Neural progenitor cell (in vitro differentiated cells): ENCODE data around the gene TAF4B.
"Not testable (repeated sequence)": the region's sequence is repeated elsewhere in the genome, so short reads cannot be mapped to it uniquely, and the experiment has no call there.

Source experiments
- EZH2phosphoT487 ChIP-seq: fragments of 200-600 bp; sonication (generic); IDR thresholded peaks from 2 replicates; pipeline ENCODE4 v1.6.1; 2017; ENCODE audit warnings: antibody characterized with exemption
- TF ChIP-seq, protein P1 (sequence below): fragments of 200-600 bp; sonication (generic); IDR thresholded peaks from 2 replicates; pipeline ENCODE4 v1.5.1; 2017; ENCODE audit warnings: antibody characterized with exemption, mild to moderate bottlenecking

GRCh38 chr18:26303222-26303621 lies 77.0 kb downstream of the TAF4B start:
- TF ChIP-seq, protein P1, sequence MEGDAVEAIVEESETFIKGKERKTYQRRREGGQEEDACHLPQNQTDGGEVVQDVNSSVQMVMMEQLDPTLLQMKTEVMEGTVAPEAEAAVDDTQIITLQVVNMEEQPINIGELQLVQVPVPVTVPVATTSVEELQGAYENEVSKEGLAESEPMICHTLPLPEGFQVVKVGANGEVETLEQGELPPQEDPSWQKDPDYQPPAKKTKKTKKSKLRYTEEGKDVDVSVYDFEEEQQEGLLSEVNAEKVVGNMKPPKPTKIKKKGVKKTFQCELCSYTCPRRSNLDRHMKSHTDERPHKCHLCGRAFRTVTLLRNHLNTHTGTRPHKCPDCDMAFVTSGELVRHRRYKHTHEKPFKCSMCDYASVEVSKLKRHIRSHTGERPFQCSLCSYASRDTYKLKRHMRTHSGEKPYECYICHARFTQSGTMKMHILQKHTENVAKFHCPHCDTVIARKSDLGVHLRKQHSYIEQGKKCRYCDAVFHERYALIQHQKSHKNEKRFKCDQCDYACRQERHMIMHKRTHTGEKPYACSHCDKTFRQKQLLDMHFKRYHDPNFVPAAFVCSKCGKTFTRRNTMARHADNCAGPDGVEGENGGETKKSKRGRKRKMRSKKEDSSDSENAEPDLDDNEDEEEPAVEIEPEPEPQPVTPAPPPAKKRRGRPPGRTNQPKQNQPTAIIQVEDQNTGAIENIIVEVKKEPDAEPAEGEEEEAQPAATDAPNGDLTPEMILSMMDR, result not testable (repeated sequence)
- TF ChIP-seq EZH2phosphoT487, result not testable (repeated sequence)
